Measurements from ENCODE around the gene GPR35. TPM values are rescaled to one million over a fixed set of nuclear protein-coding genes. Genes with fewer than 3 reads are reported as not detected.

GPR35 gene
- total RNA-seq: 10 to 100 TPM; 48.2 to 50.7 TPM

GRCh38 chr2:240624950-240625621 lies at the start of gene GPR35:
Gene GPR35 (plus strand): TSS chr2:240625480. CDS start chr2:240629953, 4,473 bp downstream.
- H3K27ac Mint-ChIP-seq: peak within 1 kb of the TSS; percentile 75
- peak; percentile 90 to 92 for DNase-seq
- peak; percentile 70 to 73 for ATAC-seq (replicated peaks in 1 of 2)
- H3K36me3 Mint-ChIP-seq (ENCODE audit: insufficient read depth in 2 of 2): peaks cover 3 to 4% of the 10 kb centered on the region in 2 donors
- peak within 1 kb of the TSS; percentile 91 to 92 for H3K4me3 Mint-ChIP-seq
- no peaks in the 10 kb centered on the region for H3K27me3 Mint-ChIP-seq (ENCODE audit: low read depth)
- no peaks in the 10 kb centered on the region for H3K9me3 Mint-ChIP-seq
- peaks cover 65% of the 10 kb centered on the region for H3K4me1 Mint-ChIP-seq (ENCODE audit: low read depth)

- no peak for DNase-seq
- peaks cover 2 to 13% of the 10 kb centered on the region in 2 donors for H3K36me3 Mint-ChIP-seq (ENCODE audit: insufficient read depth in 2 of 2)
- H3K27ac Mint-ChIP-seq: no peak overlapping the region
- H3K4me1 Mint-ChIP-seq (ENCODE audit: low read depth): peaks cover 34% of the 10 kb centered on the region
- H3K4me3 Mint-ChIP-seq: no peak overlapping the region
- no peaks in the 10 kb centered on the region for H3K27me3 Mint-ChIP-seq (ENCODE audit: low read depth)
- ATAC-seq (replicated peaks in 1 of 2): no peak
- H3K9me3 Mint-ChIP-seq: no peaks in the 10 kb centered on the region
These were observed 49.2 kb upstream of the GPR35 start for GRCh38 chr2:240576036-240576435.

GRCh38 chr2:240576436-240577205 lies 48.7 kb upstream of the GPR35 start:
- H3K27me3 Mint-ChIP-seq (ENCODE audit: low read depth): no peaks in the 10 kb centered on the region
- H3K27ac Mint-ChIP-seq: no peak overlapping the region
- DNase-seq (no peak), ATAC-seq (replicated peaks in 1 of 2) (no peak)
- peaks cover 28% of the 10 kb centered on the region for H3K4me1 Mint-ChIP-seq (ENCODE audit: low read depth)
- H3K36me3 Mint-ChIP-seq (ENCODE audit: insufficient read depth in 2 of 2): peaks cover 2 to 15% of the 10 kb centered on the region in 2 donors
- H3K9me3 Mint-ChIP-seq: no peaks in the 10 kb centered on the region
- H3K4me3 Mint-ChIP-seq: no peak overlapping the region

GRCh38 chr2:240577281-240578109 lies 47.8 kb upstream of the GPR35 start:
- Mint-ChIP-seq H3K36me3 (ENCODE audit: insufficient read depth in 2 of 2) (peaks cover 2 to 15% of the 10 kb centered on the region in 2 donors), H3K27ac (no peak overlapping the region), H3K9me3 (no peaks in the 10 kb centered on the region), H3K27me3 (ENCODE audit: low read depth) (no peaks in the 10 kb centered on the region), H3K4me1 (ENCODE audit: low read depth) (peaks cover 27% of the 10 kb centered on the region), H3K4me3 (no peak overlapping the region)
- no peak for DNase-seq
- ATAC-seq (replicated peaks in 1 of 2): no peak

- no peak overlapping the region for H3K4me3 Mint-ChIP-seq
- no peak overlapping the region for H3K27ac Mint-ChIP-seq
- no peaks in the 10 kb centered on the region for H3K9me3 Mint-ChIP-seq
- peaks cover 33% of the 10 kb centered on the region for H3K4me1 Mint-ChIP-seq (ENCODE audit: low read depth)
- no peaks in the 10 kb centered on the region for H3K27me3 Mint-ChIP-seq (ENCODE audit: low read depth)
- DNase-seq (no peak), ATAC-seq (replicated peaks in 1 of 2) (no peak)
- peaks cover 2 to 15% of the 10 kb centered on the region in 2 donors for H3K36me3 Mint-ChIP-seq (ENCODE audit: insufficient read depth in 2 of 2)
These were observed 47.2 kb upstream of the GPR35 start for GRCh38 chr2:240578110-240578450.

- peaks cover 2 to 15% of the 10 kb centered on the region in 2 donors for H3K36me3 Mint-ChIP-seq (ENCODE audit: insufficient read depth in 2 of 2)
These were observed 46.8 kb upstream of the GPR35 start for GRCh38 chr2:240578488-240578887.

GRCh38 chr2:240579071-240579762 lies 46.1 kb upstream of the GPR35 start:
- no peak for DNase-seq
- peaks cover 2 to 15% of the 10 kb centered on the region in 2 donors for H3K36me3 Mint-ChIP-seq (ENCODE audit: insufficient read depth in 2 of 2)

More at GRCh38 chr2:240578488-240578887, 46.8 kb upstream of the GPR35 start:
- Mint-ChIP-seq H3K4me3 (no peak overlapping the region), H3K4me1 (ENCODE audit: low read depth) (peaks cover 37% of the 10 kb centered on the region), H3K27me3 (ENCODE audit: low read depth) (no peaks in the 10 kb centered on the region), H3K9me3 (no peaks in the 10 kb centered on the region), H3K27ac (peak overlapping the region; percentile 16)
- ATAC-seq (replicated peaks in 1 of 2) (no peak), DNase-seq (no peak)

GRCh38 chr2:240579771-240580614 lies 45.3 kb upstream of the GPR35 start:
- H3K4me1 Mint-ChIP-seq (ENCODE audit: low read depth): peaks cover 49% of the 10 kb centered on the region
- no peaks in the 10 kb centered on the region for H3K9me3 Mint-ChIP-seq
- H3K27me3 Mint-ChIP-seq (ENCODE audit: low read depth): no peaks in the 10 kb centered on the region
- peak overlapping the region; percentile 68 for H3K27ac Mint-ChIP-seq
- peak; percentile 80 to 83 for DNase-seq
- peak; percentile 83 to 87 for ATAC-seq (replicated peaks in 1 of 2)
- H3K36me3 Mint-ChIP-seq (ENCODE audit: insufficient read depth in 2 of 2): peaks cover 2 to 15% of the 10 kb centered on the region in 2 donors
- peak overlapping the region; percentile 33 to 60 for H3K4me3 Mint-ChIP-seq

More at GRCh38 chr2:240579071-240579762, 46.1 kb upstream of the GPR35 start:
- Mint-ChIP-seq H3K27ac (peak overlapping the region; percentile 68), H3K9me3 (no peaks in the 10 kb centered on the region), H3K4me1 (ENCODE audit: low read depth) (peaks cover 42% of the 10 kb centered on the region), H3K27me3 (ENCODE audit: low read depth) (no peaks in the 10 kb centered on the region), H3K4me3 (peak overlapping the region; percentile 33 to 60)
- peak; percentile 10 to 33 for ATAC-seq (replicated peaks in 1 of 2)

GRCh38 chr2:240581811-240582210 lies 43.5 kb upstream of the GPR35 start:
- Mint-ChIP-seq H3K27me3 (ENCODE audit: low read depth) (no peaks in the 10 kb centered on the region), H3K4me1 (ENCODE audit: low read depth) (peaks cover 51% of the 10 kb centered on the region), H3K4me3 (no peak overlapping the region), H3K27ac (no peak overlapping the region), H3K36me3 (ENCODE audit: insufficient read depth in 2 of 2) (peaks cover 2 to 15% of the 10 kb centered on the region in 2 donors), H3K9me3 (no peaks in the 10 kb centered on the region)
- ATAC-seq (replicated peaks in 1 of 2): no peak
- no peak for DNase-seq

- Mint-ChIP-seq H3K9me3 (no peaks in the 10 kb centered on the region), H3K27me3 (ENCODE audit: low read depth) (no peaks in the 10 kb centered on the region), H3K4me3 (no peak overlapping the region), H3K4me1 (ENCODE audit: low read depth) (peaks cover 57% of the 10 kb centered on the region), H3K36me3 (ENCODE audit: insufficient read depth in 2 of 2) (peaks cover 2 to 15% of the 10 kb centered on the region in 2 donors), H3K27ac (no peak overlapping the region)
- DNase-seq: no peak
- ATAC-seq (replicated peaks in 1 of 2): no peak
These were observed 42.5 kb upstream of the GPR35 start for GRCh38 chr2:240582781-240583180.

- no peak overlapping the region for H3K4me3 Mint-ChIP-seq
- peaks cover 2 to 13% of the 10 kb centered on the region in 2 donors for H3K36me3 Mint-ChIP-seq (ENCODE audit: insufficient read depth in 2 of 2)
- no peak for DNase-seq
- ATAC-seq (replicated peaks in 1 of 2): no peak
- H3K9me3 Mint-ChIP-seq: no peaks in the 10 kb centered on the region
- no peaks in the 10 kb centered on the region for H3K27me3 Mint-ChIP-seq (ENCODE audit: low read depth)
- H3K4me1 Mint-ChIP-seq (ENCODE audit: low read depth): peaks cover 65% of the 10 kb centered on the region
- H3K27ac Mint-ChIP-seq: no peak overlapping the region
These were observed 41.5 kb upstream of the GPR35 start for GRCh38 chr2:240583774-240584173.

Measured in activated T-cell treated with anti-CD3 and anti-CD28 coated beads, Interleukin-2, amount 50 U/mL, for 72 hours (primary cell).